Measurements from ENCODE around the gene SMIM45.

Gene SMIM45

GRCh38 chr22:41969110-41969646 is 17.2 kb downstream of the SMIM45 start, which contains the start of gene SEPTIN3:
TSS of gene SEPTIN3 (plus strand) at chr22:41969443. CDS start at chr22:41971493, 2,050 bp downstream.
- no peak for DNase-seq (ENCODE audit: low spot score)

- DNase-seq (ENCODE audit: low spot score), result no peak
These were observed 18.7 kb downstream of the SMIM45 start for GRCh38 chr22:41970601-41971000.

DNA sequence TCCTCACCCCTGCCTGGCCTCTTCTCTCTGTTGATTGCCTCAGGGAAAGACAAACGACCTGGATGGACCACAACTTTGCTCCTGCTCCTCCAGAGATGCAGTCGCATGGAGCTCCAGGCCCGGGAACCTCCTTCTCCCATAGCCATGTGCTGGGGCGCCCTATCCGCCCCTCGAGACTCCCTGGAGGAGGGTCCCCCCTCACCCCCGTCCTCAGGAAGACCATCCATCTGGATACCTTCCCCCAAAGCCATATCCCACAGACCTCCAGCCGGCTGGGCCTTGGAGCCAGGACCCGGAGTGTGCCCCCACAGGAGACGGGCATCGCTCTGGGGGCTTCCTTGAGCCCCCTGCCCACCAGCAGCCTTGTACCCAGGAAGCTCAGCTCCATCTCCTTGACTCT is 19.5 kb downstream of the SMIM45 start:
- no peak for DNase-seq (ENCODE audit: low spot score)

GRCh38 chr22:41974691-41975290 is 22.8 kb downstream of the SMIM45 start:
- no peak for DNase-seq (ENCODE audit: low spot score)

DNA sequence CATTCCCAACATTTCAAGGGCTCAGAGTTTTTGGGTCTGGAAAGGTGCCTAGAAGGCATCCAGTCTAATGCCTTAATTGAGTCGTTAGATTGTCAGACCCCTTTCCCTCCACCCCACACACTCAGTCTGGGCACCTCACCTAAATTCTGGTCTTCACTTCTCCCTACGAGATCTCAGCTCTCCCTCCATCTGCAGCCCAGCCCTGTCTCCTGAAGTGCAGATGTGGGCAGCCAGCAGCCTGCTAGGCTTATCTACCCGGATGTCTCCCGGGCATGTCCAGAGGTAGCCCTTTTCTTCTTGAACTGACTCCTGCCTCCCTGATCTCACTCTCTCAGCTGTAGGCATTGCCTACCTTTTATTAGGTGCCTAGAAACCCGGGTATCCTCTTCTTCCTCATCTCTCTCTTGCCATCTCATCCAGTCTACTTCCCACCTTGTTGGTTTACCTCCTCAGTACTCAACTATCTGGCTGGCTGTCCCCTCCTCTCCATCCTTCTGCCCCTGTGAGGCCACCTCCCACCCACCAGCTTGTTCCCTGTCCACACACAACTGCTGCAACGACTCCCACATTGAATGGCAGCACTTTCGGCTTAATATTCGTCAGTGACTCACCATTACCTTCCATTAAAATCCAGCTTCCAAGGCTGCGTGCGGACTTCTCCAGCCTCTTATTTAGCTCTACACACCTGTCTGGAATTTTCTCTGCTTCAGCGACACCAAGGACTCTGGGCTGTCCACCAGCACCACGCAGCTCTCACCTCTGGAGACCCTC is 23.5 kb downstream of the SMIM45 start:
- no peak for DNase-seq (ENCODE audit: low spot score)

DNA sequence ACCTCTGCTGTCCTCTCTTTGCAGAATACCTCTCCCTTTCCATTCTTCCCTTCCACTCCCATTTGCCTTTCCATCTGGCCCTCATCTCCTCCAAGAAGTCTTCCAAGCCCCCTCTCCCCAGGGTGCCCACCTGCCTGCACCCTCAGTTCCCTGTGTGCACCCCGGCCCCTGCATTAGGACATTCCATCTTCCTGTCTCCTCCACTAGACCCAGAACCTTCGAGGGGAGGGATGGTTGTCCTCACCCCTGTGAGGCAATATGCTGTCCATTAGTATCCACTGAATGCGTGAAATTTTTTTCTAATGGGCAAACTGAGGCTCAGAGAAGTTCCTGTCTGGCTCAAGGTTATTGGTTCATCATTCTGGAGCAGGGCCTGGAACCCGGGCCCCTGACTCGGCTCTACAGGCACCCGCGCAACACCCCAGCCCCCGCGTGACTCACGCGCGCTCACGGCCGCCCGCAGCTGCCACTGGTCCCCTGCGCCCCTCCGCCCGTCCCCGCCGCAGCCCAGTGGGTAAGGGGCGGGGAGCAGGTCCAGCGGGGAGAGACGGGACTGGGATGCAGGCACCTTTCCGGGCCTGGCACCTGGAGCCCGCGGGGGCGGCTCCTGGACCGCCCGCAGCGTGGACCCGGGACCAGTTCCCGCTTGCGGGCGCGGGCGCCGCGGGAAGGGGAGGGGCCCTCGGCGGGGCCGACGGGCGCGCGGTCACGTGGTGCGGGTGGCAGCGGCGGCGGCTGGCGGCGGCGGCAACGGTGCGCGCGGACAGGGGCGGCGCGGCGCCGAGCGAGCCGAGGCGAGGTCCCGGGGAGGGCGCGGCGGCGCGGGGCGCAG is 24.3 kb downstream of the SMIM45 start:
- no peak for DNase-seq (ENCODE audit: low spot score)

DNA sequence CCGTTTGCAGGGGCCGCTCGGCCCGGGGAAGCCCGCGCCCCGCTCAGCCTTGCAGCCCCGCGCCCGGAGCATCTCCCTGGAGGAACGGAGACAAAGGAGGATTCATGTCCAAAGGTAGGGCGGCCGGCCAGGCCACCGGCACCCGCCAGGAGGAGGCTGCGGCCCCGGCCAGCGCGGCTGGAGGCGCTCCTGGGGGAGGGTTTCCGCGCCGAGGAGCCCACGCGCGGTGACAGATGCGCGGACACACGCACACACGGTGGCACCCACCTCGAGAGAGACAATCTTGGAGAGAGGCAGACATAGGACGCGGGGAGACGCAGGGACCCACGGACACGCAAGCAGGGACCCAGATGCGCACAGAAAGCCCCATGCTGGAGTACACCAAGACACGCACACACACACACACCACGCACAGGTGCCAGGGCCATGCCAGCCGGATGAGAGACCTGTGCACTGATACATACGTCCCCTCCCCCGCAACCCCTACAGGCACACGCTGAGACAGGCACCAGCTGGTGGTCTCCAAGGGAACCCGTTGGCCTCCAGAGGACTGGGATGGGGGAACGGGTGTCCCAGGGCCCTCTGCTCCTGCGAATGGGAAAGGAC is 25.1 kb downstream of the SMIM45 start:
- no peak for DNase-seq (ENCODE audit: low spot score)

GRCh38 chr22:41978732-41979131 is 26.8 kb downstream of the SMIM45 start:
- DNase-seq (ENCODE audit: low spot score), result no peak

GRCh38 chr22:41979423-41980250 is 27.7 kb downstream of the SMIM45 start:
- no peak for DNase-seq (ENCODE audit: low spot score)

DNA sequence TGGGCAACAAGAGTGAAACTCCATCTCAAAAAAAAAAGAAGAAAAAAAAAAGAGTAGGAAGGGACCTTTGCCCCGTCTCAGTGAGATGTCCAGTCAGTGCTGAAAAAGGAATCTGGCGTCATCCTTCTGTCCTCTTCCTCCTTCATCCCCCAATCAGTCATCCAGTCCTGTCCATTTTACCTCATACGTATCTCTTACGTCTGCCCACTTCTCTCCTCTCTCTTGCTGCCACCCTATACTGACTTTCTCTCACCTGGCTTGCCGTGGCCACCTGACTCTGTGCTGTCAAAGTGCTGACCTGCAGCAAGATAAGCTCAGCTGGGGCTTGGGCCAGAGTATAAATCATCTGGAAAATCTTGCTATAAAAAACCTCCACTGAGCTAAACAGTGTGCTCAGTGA is 30.9 kb downstream of the SMIM45 start:
- DNase-seq (ENCODE audit: low spot score), result no peak

- DNase-seq (ENCODE audit: low spot score), result no peak
These were observed 31.8 kb downstream of the SMIM45 start for GRCh38 chr22:41983513-41984405.

- DNase-seq (ENCODE audit: low spot score), result no peak
These were observed 35.3 kb downstream of the SMIM45 start for GRCh38 chr22:41987276-41987675.

DNA sequence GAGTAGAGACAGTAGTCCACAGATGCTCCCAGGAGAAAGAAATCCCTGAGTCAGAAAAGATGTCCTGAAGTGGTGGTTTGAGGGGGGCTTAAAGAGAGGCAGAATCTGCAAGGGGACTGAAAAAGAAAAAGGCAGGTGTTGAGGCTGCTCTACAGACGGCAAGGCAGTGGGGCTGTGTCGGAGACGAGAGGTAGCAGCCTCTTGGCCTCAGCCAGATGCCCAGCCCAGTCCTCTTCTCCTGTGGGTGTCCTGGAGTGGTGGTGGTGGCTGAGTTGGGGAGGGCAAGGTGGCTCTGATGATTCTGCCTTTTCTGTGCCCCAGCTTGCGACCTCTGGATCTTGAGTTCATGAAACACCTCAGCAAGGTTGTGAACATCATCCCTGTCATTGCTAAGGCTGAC is 37.3 kb downstream of the SMIM45 start:
- no peak for DNase-seq (ENCODE audit: low spot score)

GRCh38 chr22:41991111-41991510 is 39.2 kb downstream of the SMIM45 start:
- no peak for DNase-seq (ENCODE audit: low spot score)

- no peak for DNase-seq (ENCODE audit: low spot score)
These were observed 40.5 kb downstream of the SMIM45 start for GRCh38 chr22:41992496-41992895.

DNA sequence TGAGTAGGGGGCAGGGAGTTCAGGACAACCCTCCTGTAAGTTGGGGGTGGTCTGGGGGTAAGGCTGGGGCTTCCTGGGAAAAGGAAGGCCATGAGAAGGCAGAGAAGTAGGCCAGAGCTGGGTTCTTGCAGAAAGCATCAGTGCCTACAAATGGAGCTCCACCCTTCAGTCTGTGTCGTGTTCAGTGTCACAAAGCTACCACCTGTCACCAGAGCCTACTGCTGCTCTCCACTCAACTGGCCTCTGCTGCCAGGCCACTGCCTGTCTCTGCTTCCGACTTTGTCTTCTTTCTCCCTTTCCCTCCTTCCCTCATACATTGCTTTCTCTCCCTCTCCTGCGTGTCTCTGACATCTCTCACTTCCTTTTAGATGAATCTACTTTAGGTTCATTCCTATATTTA is 43.3 kb downstream of the SMIM45 start:
- no peak for DNase-seq (ENCODE audit: low spot score)

GRCh38 chr22:41996826-41997225 is 44.9 kb downstream of the SMIM45 start:
- no peak for DNase-seq (ENCODE audit: low spot score)

DNA sequence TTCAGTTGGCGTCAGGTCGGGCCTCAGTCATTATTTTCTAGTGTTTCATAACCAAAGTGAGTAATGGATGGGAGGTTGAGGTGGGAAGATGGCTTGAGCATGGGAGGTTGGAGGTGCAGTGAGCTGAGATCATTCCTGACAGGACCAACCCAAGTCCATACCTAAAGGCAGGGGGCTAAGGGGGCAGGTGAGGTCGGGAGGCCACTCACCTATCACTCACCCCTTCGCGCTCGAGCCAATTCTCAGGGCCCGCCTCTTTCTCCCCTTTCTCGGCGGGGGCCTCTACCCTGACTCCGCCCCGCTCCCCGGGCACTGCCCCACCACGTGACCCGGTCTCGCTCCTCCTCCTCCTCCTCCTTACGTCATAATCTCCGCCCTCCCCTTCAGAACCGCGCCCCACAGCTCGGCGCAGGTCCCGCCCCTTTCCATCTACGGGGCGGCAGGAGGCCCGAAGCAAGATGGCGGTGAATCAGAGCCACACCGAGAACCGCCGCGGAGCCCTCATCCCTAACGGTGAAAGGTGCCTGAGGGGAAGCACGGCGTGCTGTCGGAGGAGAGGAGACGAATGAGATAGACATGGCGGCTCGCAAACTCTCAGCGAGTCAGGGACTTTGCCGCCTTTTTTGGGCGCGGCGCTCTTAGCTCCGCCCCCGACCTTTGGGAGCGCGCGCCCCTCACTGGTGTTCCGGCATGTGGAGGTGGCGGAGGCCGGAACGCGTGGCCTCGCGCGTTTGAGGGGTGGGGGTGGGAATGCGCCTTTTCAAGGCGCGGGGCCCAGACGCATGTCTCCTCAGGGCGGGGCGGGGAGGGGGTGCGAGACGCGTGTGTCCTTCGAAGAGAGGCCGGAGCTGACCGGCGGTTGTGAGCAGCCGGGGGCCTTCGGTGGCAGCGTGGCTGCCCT is 46.7 kb downstream of the SMIM45 start, which contains the start of gene WBP2NL:
TSS of gene WBP2NL (plus strand) at position 428 of the 901 bp plus-strand sequence. CDS start at position 459, 31 bp downstream.
- DNase-seq (ENCODE audit: low spot score), result peak; percentile 69

GRCh38 chr22:42000466-42000865 is 48.5 kb downstream of the SMIM45 start:
- no peak for DNase-seq (ENCODE audit: low spot score)
